GM21515 (cell line): ENCODE results near the gene VPS16.
"Not testable (repeated sequence)": the region's sequence is repeated elsewhere in the genome, so short reads cannot be mapped to it uniquely, and the experiment has no call there.

Source experiments
- ATAC-seq: cut with Tn5 transposase; IDR thresholded peaks from one replicate; pipeline ENCODE4 v1.9.1; 2021; ENCODE audit not compliant: unreplicated experiment

The VPS16 gene

DNA sequence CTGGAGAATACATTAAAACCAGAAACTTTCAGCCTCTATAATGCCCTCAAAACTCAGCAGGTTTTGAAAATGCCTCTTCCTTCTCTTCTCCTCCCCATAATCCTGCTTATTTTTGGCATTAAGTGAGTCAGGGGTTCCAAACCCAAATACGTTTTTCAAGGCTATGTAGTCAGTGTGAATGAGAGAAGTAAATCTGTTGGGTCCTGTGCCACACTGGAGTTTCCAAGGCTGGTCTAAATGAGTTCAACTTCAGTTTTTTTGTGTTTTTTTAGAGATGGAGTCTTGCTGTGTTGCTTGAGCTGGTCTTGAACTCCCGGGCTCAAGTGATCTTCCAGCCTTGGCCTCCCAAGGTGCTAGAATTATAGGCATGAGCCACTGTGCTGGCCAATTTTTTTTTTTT is 53.7 kb downstream of the VPS16 start:
- no peak for ATAC-seq

DNA sequence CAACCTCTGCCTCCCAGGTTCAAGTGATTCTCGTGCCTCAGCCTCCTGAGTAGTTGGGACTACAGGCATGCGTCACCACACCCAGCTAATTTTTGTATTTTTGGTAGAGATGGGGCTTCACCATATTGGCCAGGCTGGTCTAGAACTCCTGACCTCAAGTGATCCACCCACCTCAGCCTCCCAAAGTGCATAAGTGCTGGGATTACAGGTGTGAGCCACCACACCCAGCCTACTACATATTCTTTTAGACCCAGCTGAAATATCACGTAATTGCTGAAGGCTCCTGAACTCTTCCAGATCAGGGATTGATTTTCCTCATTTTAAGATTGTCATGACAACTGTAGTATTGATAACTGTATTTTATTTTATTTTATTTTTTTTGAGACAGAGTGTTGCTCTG is 54.6 kb downstream of the VPS16 start:
- ATAC-seq = not testable (repeated sequence)

DNA sequence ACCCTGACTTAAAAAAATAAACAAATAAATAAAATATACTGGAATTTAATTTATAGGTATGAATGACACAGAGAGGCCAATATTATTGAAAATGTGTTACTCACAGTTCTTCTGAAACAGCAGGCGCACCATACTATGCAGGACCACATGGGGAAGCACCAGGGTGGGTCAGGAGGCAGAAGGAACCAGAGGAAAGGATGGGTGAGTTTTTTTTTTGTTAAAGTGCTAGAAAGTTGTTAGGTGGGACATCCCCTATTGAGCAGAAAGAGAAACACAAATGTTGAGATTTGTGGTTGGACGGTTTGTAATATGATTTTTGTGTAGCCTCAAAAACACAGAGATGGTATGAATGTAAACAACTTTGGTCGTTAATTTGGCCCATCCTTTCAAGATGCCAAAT is 58.7 kb downstream of the VPS16 start:
- ATAC-seq = no peak

DNA sequence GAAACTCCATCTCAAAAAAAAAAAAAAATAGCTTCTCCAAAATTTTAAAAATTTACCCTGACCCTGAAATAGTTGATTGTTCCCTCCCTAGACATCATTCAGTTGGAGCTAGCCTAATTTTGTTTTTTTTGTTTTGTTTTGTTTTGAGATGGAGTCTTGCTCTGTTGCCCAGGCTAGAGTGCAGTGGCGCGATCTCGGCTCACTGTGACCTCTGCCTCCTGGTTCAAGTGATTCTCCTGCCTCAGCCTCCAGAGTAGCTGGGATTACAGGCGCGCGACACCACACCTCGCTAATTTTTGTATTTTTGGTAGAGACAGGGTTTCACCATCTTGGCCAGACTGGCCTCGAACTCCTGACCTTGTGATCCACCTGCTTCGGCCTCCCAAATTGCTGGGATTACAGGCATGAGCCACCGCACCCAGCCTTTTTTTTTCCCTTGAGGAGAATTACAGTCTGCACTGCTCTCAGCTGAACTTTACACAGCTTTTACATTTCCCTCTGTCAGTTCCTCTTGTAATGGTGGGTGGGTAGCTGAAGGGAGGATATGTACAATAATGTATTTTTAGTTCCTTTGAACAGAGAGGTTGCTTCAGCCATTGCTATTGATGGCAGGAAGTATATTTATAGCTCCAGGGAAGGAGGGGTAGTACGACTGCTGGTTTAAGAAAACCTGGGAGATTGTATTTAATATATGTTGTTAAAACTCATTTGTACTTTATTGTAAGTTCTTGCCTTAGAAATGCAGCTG is 60.5 kb downstream of the VPS16 start:
- no peak for ATAC-seq

DNA sequence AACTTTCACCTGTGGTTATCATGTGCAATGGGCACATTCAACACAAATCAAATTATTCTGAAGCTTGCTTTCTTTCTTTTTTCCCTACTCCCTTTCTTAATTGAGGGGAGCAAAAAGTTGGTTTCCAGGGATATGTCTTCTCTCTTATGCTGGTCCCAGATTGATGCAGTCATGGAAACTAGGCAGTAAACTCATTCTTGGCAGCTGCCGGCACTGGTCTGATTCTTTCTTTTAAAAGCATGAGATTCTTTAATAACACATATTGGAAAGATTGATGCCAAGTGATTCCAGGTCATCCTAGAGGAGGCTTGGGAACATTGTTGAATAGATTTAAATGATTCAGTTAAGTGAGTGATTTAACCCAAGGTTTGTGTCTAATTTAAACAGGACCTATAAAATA is 61.7 kb downstream of the VPS16 start:
- ATAC-seq = no peak

DNA sequence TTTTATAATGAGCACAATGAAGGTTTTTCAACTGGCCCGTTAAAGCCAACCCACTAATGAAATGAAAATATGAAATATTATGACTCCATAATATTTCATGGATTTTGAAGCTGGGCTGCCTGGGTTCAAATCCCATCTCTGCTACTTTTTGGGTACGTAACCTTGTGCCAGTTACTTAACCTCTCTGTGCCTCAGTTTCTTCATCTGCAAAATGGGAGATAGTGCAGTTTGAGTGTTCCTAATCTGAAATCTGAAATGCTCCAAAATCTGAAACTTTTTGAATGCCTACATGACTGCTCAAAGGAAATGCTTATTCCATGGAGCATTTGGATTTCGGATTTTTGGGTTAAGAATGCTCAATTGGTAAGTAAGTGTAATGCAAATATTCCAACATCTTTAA is 62.3 kb downstream of the VPS16 start:
- no peak for ATAC-seq

DNA sequence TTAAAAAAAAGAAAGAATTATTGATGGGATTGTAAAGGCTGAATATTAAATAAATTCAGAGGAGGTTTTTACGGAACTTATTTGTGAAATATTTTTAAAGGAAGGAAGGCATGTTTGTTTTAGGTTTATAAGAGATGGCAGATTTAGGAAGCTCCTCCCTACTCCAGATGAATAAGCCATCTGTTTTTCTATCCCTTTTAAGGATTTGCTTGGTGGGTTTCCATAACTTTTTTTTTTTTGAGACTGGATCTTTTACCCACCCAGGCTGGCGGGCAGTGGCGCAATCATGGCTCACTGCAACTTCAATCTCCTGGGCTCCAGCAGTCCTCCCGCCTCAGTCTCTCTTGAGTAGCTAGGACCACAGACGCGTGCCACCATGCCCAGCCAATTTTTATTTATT is 63.1 kb downstream of the VPS16 start:
- ATAC-seq = no peak

DNA sequence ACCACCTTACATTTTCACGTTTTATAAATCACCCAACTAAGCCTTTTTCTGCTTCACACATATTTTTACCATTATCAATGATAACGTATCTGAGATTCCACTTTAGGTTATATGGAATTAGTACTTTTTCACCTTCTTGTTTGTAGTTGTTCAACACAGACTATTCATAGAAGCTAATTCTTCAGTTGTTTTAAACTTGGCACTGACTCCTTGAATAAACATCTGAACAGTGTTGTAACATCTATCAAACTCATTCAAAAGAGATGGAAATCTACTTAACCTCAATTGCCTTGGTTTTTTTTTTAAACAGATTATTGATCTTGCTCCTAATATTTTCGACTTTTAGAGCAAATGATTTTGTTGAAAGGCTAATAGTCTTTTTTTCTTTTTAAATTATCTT is 67.0 kb downstream of the VPS16 start:
- no peak for ATAC-seq

DNA sequence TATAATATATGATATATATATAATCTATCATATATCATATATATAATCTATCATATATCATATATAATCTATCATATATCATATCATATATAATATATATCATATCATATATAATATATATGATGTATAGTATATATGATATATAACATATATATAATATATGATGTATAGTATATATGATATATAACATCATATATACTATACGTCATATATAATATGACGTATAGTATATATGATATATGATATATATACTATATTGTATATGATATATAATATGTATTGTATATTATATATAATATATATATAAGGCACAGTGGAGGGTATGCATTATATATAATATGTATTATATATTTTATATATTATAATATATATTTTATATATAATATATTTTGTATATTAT is 69.4 kb downstream of the VPS16 start:
- ATAC-seq = no peak

DNA sequence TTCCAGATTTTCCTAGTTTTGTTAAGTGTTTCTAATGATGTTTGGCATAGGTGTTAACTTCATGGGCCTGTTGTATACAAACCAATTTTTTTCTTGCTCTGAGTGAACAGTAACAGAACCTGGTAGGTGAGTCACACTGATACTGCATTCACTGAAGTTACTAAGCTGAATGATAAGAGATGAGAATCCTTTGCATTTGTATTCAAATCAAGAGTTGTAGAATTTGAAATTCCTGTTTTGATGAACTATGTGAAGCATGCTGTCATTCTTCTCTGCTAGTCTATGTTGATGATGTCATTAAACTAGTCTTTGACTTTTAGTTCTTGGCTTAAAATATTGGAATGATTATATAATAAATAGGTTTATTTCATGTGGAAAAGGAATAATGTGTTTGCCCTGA is 70.7 kb downstream of the VPS16 start:
- no peak for ATAC-seq

DNA sequence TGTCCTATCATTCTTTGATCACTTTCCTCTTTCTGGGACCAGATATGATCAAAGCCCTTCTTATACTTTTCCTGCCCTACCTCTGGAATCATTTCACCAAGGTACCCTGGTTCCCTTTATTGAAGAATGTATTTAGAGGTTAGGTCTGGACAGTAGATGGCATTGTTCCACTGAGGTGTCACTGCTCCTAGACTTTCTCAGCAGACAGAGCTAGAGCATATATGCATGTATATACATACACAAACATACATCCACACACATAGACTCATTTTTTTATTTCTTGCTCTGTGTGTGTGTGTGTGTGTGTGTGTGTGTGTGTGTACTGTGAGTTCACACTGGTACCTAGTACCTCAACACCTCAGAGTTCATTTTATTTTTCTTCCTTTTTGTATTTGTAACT is 73.6 kb downstream of the VPS16 start:
- ATAC-seq = no peak
